Sigmoid colon (tissue), 4 donors: Measurements from ENCODE around the gene SFTPB.

Source experiments
- EP300 ChIP-seq, 4 donors: sonication (generic); formaldehyde crosslinking; IDR thresholded peaks; one replicate each; pipeline ENCODE4 v1.6.1; 2017; ENCODE audit warnings: antibody characterized with exemption in 4 of 4
- POLR2A ChIP-seq, 2 donors: fragments of 450-650 bp; IDR thresholded peaks; one replicate each; pipeline ENCODE4 v1.6.1; 2016; ENCODE audit warnings: antibody characterized with exemption in 2 of 2, mild to moderate bottlenecking in 2 of 2, moderate library complexity in 2 of 2
- POLR2AphosphoS5 ChIP-seq, 4 donors: sonication (generic); formaldehyde crosslinking; IDR thresholded peaks; one replicate each; pipeline ENCODE4 v1.6.1; 2017; ENCODE audit warnings: antibody characterized with exemption in 4 of 4
- TF ChIP-seq, protein P1 (sequence below), 4 experiments: fragments of 450-650 bp in 3 of 4; fragments of 200-600 bp in 1 of 4; IDR thresholded peaks; one replicate each; pipeline ENCODE4 v1.5.1; 2016 to 2019; ENCODE audit warnings: antibody characterized with exemption in 4 of 4, mild to moderate bottlenecking in 3 of 4, moderate library complexity in 2 of 4

DNA sequence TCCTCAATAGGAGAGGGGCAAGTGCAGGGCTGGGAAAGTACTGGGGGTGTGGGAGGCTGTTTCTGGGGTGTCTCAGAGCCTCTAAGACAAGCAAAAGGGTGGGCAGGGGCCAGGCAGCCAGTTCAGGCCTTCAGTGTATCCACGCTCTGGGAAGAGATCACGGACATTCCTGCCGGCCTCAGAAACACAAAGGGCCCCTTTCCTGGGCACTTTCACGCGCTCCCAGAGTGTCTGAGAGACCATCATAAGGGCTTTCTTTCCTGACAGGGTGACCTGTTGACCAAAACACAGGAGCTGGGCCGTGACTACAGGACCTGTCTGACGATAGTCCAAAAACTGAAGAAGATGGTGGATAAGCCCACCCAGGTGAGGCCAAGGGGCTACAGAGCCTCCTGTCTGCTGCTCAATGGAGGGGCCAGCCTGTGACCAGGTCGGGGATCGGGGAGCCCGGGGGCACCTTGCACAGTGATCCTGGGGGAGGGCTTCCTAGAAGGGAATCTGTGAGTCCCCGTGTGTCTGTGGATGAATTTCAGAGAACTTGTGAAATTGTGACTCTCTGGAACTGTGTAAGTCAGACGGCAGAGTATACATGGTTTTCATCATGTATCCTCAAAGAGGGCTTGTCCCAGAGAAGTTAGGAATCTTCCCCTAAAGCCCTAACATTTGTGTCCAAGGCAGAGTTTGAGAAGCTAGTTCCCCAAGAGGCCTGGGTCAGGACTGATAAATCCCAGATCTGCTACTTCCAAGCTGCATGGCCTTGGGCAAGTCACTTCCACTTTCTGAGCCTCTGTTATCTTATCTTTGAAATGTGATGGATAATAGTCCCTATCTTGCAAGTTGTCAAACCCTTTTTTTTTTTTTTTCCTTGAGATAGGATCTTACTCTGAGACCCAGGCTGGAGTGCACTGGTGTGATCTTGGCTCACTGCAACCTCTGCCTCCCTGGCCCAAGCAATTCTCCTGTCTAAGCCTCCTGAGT lies 28.0 kb upstream of the SFTPB start:
- TF ChIP-seq, protein P1, sequence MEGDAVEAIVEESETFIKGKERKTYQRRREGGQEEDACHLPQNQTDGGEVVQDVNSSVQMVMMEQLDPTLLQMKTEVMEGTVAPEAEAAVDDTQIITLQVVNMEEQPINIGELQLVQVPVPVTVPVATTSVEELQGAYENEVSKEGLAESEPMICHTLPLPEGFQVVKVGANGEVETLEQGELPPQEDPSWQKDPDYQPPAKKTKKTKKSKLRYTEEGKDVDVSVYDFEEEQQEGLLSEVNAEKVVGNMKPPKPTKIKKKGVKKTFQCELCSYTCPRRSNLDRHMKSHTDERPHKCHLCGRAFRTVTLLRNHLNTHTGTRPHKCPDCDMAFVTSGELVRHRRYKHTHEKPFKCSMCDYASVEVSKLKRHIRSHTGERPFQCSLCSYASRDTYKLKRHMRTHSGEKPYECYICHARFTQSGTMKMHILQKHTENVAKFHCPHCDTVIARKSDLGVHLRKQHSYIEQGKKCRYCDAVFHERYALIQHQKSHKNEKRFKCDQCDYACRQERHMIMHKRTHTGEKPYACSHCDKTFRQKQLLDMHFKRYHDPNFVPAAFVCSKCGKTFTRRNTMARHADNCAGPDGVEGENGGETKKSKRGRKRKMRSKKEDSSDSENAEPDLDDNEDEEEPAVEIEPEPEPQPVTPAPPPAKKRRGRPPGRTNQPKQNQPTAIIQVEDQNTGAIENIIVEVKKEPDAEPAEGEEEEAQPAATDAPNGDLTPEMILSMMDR (IDR thresholded peaks at IDR 0.05): no peak
- TF ChIP-seq POLR2A (IDR thresholded peaks at IDR 0.05) (no peak), EP300 (IDR thresholded peaks at IDR 0.05) (no peak), POLR2AphosphoS5 (IDR thresholded peaks at IDR 0.05) (no peak)
